GM23338 (cell line): Measurements from ENCODE around the gene MID1. TPM values are rescaled to one million over a fixed set of nuclear protein-coding genes. Genes with fewer than 3 reads are reported as not detected.

Source experiments
- ATAC-seq: fragments of 200-7000 bp; cut with Tn5 transposase; 3 replicates; pipeline ENCODE4 v1.9.1; 2020
- DNase-seq: peaks from one replicate; pipeline ENCODE4 v3.0.0-alpha.2; 2015; ENCODE audit warnings: low spot score
- H2AFZ ChIP-seq: fragments of 200-600 bp; sonication (generic); 2 replicates; pipeline ENCODE4 v1.8.0; 2016; ENCODE audit warnings: antibody characterized with exemption, mild to moderate bottlenecking, moderate library complexity
- H3F3A ChIP-seq: fragments of 200-600 bp; sonication (generic); replicated peaks from 2 replicates; pipeline ENCODE4 v1.8.0; 2017; ENCODE audit warnings: antibody characterized with exemption, mixed run types, low read depth
- H3K27ac ChIP-seq: fragments of 200-600 bp; sonication (generic); 2 replicates; pipeline ENCODE4 v1.6.1; 2016; ENCODE audit warnings: low read depth
- H3K27me3 ChIP-seq: fragments of 200-600 bp; sonication (generic); 2 replicates; pipeline ENCODE4 v1.8.0; 2016; ENCODE audit warnings: mild to moderate bottlenecking, mixed run types, moderate library complexity; ENCODE audit not compliant: insufficient read depth
- H3K36me3 ChIP-seq: fragments of 200-600 bp; sonication (generic); 2 replicates; pipeline ENCODE4 v1.8.0; 2016; ENCODE audit warnings: mild to moderate bottlenecking; ENCODE audit not compliant: insufficient read depth
- H3K4me1 ChIP-seq: fragments of 200-600 bp; sonication (generic); 2 replicates; pipeline ENCODE4 v1.8.0; 2016; ENCODE audit warnings: mild to moderate bottlenecking, moderate library complexity; ENCODE audit not compliant: insufficient read depth
- H3K4me2 ChIP-seq: fragments of 200-600 bp; sonication (generic); 2 replicates; pipeline ENCODE4 v1.7.1; 2017; ENCODE audit warnings: mixed run types
- H3K4me3 ChIP-seq: fragments of 200-600 bp; sonication (generic); 2 replicates; pipeline ENCODE4 v1.6.1; 2016; ENCODE audit warnings: mixed run types
- H3K79me2 ChIP-seq: fragments of 200-600 bp; sonication (generic); replicated peaks from 2 replicates; pipeline ENCODE4 v1.8.0; 2017; ENCODE audit warnings: mild to moderate bottlenecking; ENCODE audit not compliant: insufficient read depth
- H3K9me2 ChIP-seq: fragments of 200-600 bp; sonication (generic); 2 replicates; pipeline ENCODE4 v1.8.0; 2017; ENCODE audit not compliant: insufficient read depth
- H4K20me1 ChIP-seq: fragments of 200-600 bp; sonication (generic); replicated peaks from 2 replicates; pipeline ENCODE4 v1.8.0; 2017; ENCODE audit warnings: mild to moderate bottlenecking; ENCODE audit not compliant: insufficient read depth
- H3K27ac Mint-ChIP-seq: 2 replicates; pipeline ENCODE4 v1.8.0; 2020; ENCODE audit warnings: inconsistent platforms, mild to moderate bottlenecking, moderate library complexity, mixed read lengths
- H3K27me3 Mint-ChIP-seq: 3 replicates; pipeline ENCODE4 v1.8.0; 2022; ENCODE audit warnings: low read depth, mild to moderate bottlenecking, moderate library complexity, mixed read lengths, inconsistent platforms; ENCODE audit not compliant: insufficient read depth, poor library complexity
- H3K36me3 Mint-ChIP-seq: 3 replicates; pipeline ENCODE4 v1.8.0; 2021; ENCODE audit warnings: low read depth, mild to moderate bottlenecking, inconsistent platforms, moderate library complexity, mixed read lengths
- H3K4me1 Mint-ChIP-seq: 3 replicates; pipeline ENCODE4 v1.8.0; 2020; ENCODE audit warnings: mild to moderate bottlenecking, inconsistent platforms, mixed read lengths
- H3K4me3 Mint-ChIP-seq: 3 replicates; pipeline ENCODE4 v1.8.0; 2021; ENCODE audit warnings: moderate library complexity, mild to moderate bottlenecking, inconsistent platforms, mixed read lengths
- H3K9me3 Mint-ChIP-seq: 3 replicates; pipeline ENCODE4 v1.8.0; 2020; ENCODE audit warnings: moderate library complexity, mild to moderate bottlenecking, inconsistent platforms, mixed read lengths
- CREB1 ChIP-seq: fragments of 250-450 bp; sonication (Bioruptor Pico); IDR thresholded peaks from 2 replicates; pipeline ENCODE4 v1.5.0; 2020; ENCODE audit warnings: low read depth, mild to moderate bottlenecking, moderate library complexity
- EZH2 ChIP-seq: fragments of 200-600 bp; sonication (generic); IDR thresholded peaks from one replicate; pipeline ENCODE4 v1.8.0; 2017; ENCODE audit warnings: antibody characterized with exemption, mild to moderate bottlenecking, low read depth; ENCODE audit not compliant: unreplicated experiment
- EZH2phosphoT487 ChIP-seq: fragments of 200-600 bp; sonication (generic); IDR thresholded peaks from one replicate; pipeline ENCODE4 v1.8.1; 2018; ENCODE audit warnings: antibody characterized with exemption; ENCODE audit not compliant: unreplicated experiment
- JUNB ChIP-seq: IDR thresholded peaks from one replicate; pipeline ENCODE4 v1.6.1; 2016; ENCODE audit warnings: antibody characterized with exemption; ENCODE audit not compliant: unreplicated experiment
- NANOG ChIP-seq: IDR thresholded peaks from 2 replicates; pipeline ENCODE4 v1.6.1; 2016; ENCODE audit warnings: antibody characterized with exemption, borderline replicate concordance
- POLR2AphosphoS5 ChIP-seq: IDR thresholded peaks from 2 replicates; pipeline ENCODE4 v1.6.1; 2016; ENCODE audit warnings: antibody characterized with exemption, low read depth
- REST ChIP-seq: IDR thresholded peaks from one replicate; pipeline ENCODE4 v1.6.1; 2018; ENCODE audit warnings: antibody characterized with exemption; ENCODE audit not compliant: unreplicated experiment
- STAT1 ChIP-seq: IDR thresholded peaks from one replicate; pipeline ENCODE4 v1.6.1; 2016; ENCODE audit warnings: antibody characterized with exemption; ENCODE audit not compliant: unreplicated experiment
- ZNF114 ChIP-seq: fragments of 250-450 bp; sonication (Bioruptor Pico); IDR thresholded peaks from 2 replicates; pipeline ENCODE4 v1.5.0; 2020; ENCODE audit warnings: mild to moderate bottlenecking, moderate library complexity
- ZNF331 ChIP-seq: fragments of 250-450 bp; sonication (Bioruptor Pico); IDR thresholded peaks from 2 replicates; pipeline ENCODE4 v1.5.0; 2020; ENCODE audit warnings: low read depth, mild to moderate bottlenecking, moderate library complexity
- polyA plus RNA-seq: library from polyadenylated mRNA; unstranded; fragments of >200 nt; fragmentation: Nextera tagmentation; extraction: Ambion mirVana; gene quantifications from 2 replicates; pipeline ENCODE4 v1.2.1, GENCODE V29; 2016
- total RNA-seq: library from RNA; depleted of rRNA; stranded (reverse); fragments of >200 nt; shearing (Covaris generic); gene quantifications from 2 replicates; pipeline ENCODE4 v1.2.3, GENCODE V29; 2014
- TF ChIP-seq, protein P1 (sequence below), 2 experiments: fragments of 200-600 bp in 1 of 2; sonication (generic) in 1 of 2; conservative IDR thresholded peaks; 2 replicates each; pipeline versions ENCODE4 v1.5.1 to v1.6.1; 2016 to 2017; ENCODE audit warnings: antibody characterized with exemption in 2 of 2, low read depth in 2 of 2, mild to moderate bottlenecking in 2 of 2, moderate library complexity in 1 of 2
- TF ChIP-seq, protein P2 (sequence below): fragments of 250-450 bp; sonication (Bioruptor Pico); IDR thresholded peaks from 2 replicates; pipeline ENCODE4 v1.5.0; 2020; ENCODE audit warnings: mild to moderate bottlenecking, moderate library complexity
- TF ChIP-seq, protein P3 (sequence below): IDR thresholded peaks from 2 replicates; pipeline ENCODE4 v1.6.1; 2016; ENCODE audit warnings: antibody characterized with exemption

MID1 gene
- total and polyA plus RNA-seq, 2 experiments from 2014 or later = 27.2 to 39.3 TPM

DNA sequence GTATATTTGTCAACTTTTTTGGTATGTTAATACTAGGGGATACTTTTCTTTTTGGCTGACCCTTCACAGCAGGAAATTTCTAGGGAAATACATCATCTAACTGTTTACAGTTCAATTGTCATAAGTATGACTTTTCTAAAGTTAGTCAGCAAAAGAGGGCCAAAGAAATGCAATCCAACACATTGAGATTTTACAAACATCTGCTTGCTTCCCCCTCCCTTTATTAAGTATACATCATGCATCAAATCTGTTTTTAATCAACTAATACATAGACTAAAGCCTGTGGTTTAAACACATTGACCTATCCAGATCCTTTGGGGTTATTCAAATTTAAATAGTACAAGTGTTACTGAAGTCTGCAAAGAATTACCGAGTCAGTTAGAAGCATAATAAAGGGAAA lies 93.9 kb downstream of the MID1 start:
- ATAC-seq = no peak
- peaks cover 1% of the 10 kb centered on the region for H3K27me3 Mint-ChIP-seq

More for the DNA sequence above, 93.9 kb downstream of the MID1 start:
- Histone ChIP-seq H3K4me1 (peaks cover 5% of the 10 kb centered on the region; the same call in 1 of the 2 replicates), H3K27ac (no peak overlapping the region), H3K79me2 (peaks cover 15% of the 10 kb centered on the region; the same call in 1 of the 2 replicates), H2AFZ (no peak overlapping the region), H3K27me3 (no peaks in the 10 kb centered on the region), H3K36me3 (no peaks in the 10 kb centered on the region), H3K4me3 (no peak overlapping the region), H3K4me2 (no peak overlapping the region), H3K9me2 (no peaks in the 10 kb centered on the region), H3F3A (no peaks in the 10 kb centered on the region), H4K20me1 (no peaks in the 10 kb centered on the region)
- no peak for TF ChIP-seq NANOG
- TF ChIP-seq, protein P1, sequence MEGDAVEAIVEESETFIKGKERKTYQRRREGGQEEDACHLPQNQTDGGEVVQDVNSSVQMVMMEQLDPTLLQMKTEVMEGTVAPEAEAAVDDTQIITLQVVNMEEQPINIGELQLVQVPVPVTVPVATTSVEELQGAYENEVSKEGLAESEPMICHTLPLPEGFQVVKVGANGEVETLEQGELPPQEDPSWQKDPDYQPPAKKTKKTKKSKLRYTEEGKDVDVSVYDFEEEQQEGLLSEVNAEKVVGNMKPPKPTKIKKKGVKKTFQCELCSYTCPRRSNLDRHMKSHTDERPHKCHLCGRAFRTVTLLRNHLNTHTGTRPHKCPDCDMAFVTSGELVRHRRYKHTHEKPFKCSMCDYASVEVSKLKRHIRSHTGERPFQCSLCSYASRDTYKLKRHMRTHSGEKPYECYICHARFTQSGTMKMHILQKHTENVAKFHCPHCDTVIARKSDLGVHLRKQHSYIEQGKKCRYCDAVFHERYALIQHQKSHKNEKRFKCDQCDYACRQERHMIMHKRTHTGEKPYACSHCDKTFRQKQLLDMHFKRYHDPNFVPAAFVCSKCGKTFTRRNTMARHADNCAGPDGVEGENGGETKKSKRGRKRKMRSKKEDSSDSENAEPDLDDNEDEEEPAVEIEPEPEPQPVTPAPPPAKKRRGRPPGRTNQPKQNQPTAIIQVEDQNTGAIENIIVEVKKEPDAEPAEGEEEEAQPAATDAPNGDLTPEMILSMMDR (conservative IDR thresholded peaks at IDR 0.05; ENCODE audit: low read depth in 2 of 2) = no peak
- no peak for TF ChIP-seq CREB1 (CRISPR knock-in tag)
- TF ChIP-seq REST = no peak
- TF ChIP-seq, protein P2, sequence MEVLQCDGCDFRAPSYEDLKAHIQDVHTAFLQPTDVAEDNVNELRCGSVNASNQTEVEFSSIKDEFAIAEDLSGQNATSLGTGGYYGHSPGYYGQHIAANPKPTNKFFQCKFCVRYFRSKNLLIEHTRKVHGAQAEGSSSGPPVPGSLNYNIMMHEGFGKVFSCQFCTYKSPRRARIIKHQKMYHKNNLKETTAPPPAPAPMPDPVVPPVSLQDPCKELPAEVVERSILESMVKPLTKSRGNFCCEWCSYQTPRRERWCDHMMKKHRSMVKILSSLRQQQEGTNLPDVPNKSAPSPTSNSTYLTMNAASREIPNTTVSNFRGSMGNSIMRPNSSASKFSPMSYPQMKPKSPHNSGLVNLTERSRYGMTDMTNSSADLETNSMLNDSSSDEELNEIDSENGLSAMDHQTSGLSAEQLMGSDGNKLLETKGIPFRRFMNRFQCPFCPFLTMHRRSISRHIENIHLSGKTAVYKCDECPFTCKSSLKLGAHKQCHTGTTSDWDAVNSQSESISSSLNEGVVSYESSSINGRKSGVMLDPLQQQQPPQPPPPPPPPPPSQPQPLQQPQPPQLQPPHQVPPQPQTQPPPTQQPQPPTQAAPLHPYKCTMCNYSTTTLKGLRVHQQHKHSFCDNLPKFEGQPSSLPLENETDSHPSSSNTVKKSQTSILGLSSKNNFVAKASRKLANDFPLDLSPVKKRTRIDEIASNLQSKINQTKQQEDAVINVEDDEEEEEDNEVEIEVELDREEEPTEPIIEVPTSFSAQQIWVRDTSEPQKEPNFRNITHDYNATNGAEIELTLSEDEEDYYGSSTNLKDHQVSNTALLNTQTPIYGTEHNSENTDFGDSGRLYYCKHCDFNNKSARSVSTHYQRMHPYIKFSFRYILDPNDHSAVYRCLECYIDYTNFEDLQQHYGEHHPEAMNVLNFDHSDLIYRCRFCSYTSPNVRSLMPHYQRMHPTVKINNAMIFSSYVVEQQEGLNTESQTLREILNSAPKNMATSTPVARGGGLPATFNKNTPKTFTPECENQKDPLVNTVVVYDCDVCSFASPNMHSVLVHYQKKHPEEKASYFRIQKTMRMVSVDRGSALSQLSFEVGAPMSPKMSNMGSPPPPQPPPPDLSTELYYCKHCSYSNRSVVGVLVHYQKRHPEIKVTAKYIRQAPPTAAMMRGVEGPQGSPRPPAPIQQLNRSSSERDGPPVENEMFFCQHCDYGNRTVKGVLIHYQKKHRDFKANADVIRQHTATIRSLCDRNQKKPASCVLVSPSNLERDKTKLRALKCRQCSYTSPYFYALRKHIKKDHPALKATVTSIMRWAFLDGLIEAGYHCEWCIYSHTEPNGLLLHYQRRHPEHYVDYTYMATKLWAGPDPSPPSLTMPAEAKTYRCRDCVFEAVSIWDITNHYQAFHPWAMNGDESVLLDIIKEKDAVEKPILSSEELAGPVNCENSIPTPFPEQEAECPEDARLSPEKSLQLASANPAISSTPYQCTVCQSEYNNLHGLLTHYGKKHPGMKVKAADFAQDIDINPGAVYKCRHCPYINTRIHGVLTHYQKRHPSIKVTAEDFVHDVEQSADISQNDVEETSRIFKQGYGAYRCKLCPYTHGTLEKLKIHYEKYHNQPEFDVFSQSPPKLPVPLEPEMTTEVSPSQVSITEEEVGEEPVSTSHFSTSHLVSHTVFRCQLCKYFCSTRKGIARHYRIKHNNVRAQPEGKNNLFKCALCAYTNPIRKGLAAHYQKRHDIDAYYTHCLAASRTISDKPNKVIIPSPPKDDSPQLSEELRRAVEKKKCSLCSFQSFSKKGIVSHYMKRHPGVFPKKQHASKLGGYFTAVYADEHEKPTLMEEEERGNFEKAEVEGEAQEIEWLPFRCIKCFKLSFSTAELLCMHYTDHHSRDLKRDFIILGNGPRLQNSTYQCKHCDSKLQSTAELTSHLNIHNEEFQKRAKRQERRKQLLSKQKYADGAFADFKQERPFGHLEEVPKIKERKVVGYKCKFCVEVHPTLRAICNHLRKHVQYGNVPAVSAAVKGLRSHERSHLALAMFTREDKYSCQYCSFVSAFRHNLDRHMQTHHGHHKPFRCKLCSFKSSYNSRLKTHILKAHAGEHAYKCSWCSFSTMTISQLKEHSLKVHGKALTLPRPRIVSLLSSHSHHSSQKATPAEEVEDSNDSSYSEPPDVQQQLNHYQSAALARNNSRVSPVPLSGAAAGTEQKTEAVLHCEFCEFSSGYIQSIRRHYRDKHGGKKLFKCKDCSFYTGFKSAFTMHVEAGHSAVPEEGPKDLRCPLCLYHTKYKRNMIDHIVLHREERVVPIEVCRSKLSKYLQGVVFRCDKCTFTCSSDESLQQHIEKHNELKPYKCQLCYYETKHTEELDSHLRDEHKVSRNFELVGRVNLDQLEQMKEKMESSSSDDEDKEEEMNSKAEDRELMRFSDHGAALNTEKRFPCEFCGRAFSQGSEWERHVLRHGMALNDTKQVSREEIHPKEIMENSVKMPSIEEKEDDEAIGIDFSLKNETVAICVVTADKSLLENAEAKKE = no peak
- no peak for TF ChIP-seq STAT1
- no peak for TF ChIP-seq ZNF331 (CRISPR knock-in tag)
- TF ChIP-seq, protein P3, sequence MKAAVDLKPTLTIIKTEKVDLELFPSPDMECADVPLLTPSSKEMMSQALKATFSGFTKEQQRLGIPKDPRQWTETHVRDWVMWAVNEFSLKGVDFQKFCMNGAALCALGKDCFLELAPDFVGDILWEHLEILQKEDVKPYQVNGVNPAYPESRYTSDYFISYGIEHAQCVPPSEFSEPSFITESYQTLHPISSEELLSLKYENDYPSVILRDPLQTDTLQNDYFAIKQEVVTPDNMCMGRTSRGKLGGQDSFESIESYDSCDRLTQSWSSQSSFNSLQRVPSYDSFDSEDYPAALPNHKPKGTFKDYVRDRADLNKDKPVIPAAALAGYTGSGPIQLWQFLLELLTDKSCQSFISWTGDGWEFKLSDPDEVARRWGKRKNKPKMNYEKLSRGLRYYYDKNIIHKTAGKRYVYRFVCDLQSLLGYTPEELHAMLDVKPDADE = no peak
- no peak for TF ChIP-seq EZH2phosphoT487
- no peak for TF ChIP-seq POLR2AphosphoS5
- no peak for TF ChIP-seq ZNF114 (CRISPR knock-in tag)
- TF ChIP-seq JUNB = no peak
- TF ChIP-seq EZH2 = no peak
- Mint-ChIP-seq H3K4me1 (peaks cover 25% of the 10 kb centered on the region), H3K4me3 (no peak overlapping the region), H3K36me3 (peaks cover 7% of the 10 kb centered on the region), H3K9me3 (no peaks in the 10 kb centered on the region), H3K27ac (no peak overlapping the region)
- no peak for DNase-seq
